ENCODE data around the gene ARHGAP21. TPM values are rescaled to one million over a fixed set of nuclear protein-coding genes. Genes with fewer than 3 reads are reported as not detected.
A peak's percentile ranks its signal among the peaks of the same experiment; 100 is the strongest.
"Not testable (repeated sequence)": the region's sequence is repeated elsewhere in the genome, so short reads cannot be mapped to it uniquely, and the experiment has no call there.

ARHGAP21 gene
- total RNA-seq, 1 experiment from 2014 or later, result 65.7 TPM

DNA sequence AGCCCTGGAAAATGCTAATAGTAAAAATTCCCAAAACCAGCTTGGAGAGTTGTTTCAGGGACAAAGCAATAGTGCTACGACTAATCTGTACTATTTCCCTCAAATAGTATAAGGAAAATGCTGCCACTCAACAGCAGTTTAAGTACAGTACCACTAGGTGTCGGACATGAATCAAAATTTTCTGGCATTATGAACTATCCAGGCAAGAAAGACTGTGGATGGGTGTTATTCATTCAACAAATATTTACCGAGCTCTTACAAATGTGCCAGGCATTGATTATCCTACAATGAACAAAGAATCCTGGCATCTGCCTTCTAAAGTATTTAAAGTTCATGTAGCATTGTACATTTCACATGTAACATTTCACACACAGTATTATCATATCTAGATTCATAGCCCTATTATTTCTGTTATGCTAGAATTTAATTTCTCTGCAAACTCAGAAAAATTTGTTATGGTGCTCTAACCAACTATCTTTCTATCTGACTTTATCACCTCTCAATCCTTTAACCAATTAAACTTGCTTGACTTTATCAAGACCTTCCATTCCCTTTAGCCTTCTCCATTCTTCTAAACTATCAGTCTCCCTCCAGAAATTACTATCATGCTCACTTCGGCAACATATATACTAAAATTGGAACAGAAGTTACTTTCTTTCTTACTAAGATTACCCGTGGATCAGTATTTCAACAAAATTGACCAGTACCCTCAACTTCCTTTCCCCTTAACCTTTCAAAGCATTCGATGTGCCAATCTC lies 80.6 kb downstream of the ARHGAP21 start:
- peak; percentile 77 for DNase-seq (ENCODE audit: low read depth)

DNA sequence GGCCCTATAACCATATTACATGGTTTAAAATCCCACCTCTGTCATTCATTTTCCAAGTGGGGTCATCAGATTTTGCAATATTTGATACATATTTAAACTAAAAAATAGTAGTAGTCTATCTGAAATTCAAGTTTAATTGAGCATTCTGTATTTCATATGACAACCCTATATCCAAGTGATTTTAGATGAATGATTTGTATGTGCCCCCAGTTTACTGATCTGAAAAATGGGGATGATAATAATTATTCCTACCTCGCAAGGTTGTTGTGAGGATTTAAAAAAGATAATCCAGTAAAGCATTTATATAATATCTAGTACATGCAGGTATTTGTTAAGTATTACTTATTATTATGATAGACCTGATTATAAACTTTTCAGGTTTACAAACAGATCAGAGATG lies 84.6 kb downstream of the ARHGAP21 start:
- no peak for DNase-seq (ENCODE audit: low read depth)

DNA sequence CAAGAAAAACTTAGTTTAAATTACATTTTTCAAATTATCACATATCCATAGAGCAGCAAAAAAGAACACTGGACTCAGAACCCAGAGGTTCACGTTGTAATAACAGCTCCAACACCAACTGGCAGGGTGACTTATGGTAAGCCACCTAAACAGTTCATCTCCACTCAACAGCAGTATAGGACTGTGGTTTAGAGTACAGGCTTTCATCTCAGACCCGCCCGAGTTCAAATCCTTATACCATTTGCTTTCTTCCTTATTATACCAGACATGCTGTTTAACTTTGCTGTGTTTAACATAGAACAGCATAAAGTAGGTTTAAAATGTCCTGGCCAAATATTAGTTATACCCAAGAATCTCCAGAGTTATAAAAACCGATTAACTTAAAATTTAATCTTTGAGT lies 97.9 kb downstream of the ARHGAP21 start:
- DNase-seq (ENCODE audit: low read depth), result no peak

DNA sequence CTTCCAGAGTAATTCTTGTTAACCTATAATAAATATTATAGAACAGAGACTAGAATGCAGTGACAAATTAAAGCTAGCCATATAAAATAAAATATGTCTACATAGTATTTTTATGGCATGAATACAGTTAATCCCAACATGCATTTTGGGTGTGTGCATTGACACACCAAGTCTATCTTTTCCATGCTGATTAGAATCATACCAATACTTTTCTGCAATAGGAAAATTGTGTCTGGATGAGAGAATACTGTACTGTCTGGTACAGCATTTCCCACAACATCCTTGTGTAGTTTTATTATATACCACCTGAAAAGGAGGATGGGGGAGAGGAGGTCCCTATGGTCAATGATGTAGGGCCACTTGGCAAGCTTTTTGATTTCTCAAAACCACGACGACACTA lies 100.3 kb downstream of the ARHGAP21 start:
- no peak for DNase-seq (ENCODE audit: low read depth)

DNA sequence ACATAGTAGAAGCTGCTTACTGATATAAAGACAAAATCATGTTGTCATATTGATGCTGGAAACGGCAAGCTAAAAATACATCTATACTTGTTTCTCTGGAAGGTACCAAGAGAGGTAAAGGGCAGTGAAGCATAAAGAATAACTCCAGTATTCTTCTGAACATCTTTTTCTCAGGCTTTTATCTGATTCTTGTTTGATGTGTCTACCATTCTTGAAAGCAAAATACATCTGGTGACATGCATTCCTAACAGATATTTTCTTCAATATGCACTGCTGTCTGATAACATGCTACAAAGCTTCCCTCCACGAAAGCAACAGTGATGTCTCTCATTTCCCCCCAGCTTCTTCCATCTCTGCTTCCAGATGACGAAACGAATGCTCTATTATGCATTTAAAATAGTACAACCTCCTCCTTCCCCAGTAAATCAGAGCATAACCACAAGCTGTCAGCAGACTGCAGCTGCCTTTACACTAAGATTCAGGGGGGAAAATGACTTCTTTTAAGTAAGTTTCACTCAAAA lies 100.8 kb downstream of the ARHGAP21 start:
- peak; percentile 49 for DNase-seq (ENCODE audit: low read depth)

DNA sequence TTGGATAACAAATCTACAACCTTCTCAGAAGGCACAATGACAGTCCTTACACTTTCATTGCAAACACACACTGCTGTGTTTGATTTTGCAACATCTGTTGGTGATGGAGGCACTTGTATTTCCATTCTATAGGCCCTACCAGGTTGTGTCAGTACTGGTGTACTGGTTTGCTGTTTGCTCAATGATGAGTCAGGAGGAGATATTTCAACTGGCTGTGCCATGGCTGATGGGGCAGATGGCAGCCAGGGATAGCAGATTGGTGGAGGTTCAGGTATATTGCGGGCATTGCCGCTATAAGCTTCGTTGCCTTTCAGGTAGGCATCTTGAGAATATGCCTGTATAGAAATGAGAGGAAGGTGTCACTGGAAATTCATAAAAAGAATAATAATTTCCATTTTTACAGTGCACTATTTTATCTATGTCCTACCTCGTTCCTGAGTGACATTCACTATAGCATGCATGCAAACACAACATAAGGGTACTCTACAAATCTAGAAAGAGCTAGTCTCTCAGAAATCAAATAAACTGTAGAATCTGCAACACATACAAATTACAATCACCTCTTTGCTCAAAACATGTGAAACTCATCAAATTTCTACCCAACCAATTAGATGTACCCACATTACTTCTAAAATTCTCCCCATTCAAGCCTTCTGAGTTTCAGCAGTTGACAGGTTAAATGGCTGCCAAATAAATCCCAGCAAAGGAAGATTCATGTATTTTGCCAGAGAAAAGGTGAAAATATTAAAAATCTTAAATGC lies 102.5 kb downstream of the ARHGAP21 start:
- not testable (repeated sequence) for DNase-seq (ENCODE audit: low read depth)

DNA sequence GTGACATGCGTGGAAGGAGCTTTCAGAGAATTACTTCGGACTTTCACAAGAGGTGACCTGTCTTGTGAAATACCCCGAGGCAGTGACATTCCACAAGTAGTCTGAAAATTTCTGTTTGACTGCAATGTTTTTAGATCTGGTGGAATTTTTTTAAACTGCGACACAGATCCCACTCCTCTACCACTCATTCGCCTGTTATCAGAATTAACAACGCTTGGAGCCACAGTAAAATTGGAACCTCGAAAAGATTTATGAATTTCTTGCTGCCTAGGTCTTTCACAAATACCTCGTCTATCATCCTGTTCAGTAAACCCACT lies 103.7 kb downstream of the ARHGAP21 start:
- DNase-seq (ENCODE audit: low read depth), result not testable (repeated sequence)

DNA sequence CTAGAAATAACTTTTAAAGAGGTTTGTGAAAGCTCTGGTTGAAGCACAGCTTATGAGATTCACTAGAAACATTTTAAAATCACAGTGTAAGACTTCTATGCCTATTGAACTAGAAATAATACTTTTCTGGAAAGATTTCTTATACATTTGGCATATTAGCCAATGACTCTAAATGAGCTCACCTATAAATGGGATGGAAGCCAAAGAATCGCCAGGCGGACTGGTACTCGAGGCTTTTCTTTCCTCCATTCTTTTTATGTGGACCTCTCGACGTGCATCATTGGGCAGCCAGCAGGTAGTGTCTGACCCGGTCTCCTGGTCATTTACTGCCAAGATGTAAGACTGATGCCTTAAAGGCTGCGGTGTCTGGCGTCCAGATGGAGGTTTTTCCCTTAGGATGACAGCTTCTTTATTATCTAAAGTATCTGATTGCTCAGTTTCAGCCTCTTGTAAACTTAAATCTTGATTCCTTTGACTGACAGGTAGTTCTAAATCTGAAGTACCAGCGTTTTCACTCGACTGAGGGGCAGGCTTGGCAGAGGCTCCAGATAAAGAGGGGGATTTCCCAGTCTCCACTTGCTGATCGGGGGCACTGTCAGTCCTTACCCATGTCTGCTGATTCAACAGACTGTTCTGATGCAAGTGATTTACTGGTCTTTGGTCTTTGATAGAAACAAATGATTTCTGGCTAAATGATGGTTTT lies 104.2 kb downstream of the ARHGAP21 start:
- DNase-seq (ENCODE audit: low read depth), result not testable (repeated sequence)

DNA sequence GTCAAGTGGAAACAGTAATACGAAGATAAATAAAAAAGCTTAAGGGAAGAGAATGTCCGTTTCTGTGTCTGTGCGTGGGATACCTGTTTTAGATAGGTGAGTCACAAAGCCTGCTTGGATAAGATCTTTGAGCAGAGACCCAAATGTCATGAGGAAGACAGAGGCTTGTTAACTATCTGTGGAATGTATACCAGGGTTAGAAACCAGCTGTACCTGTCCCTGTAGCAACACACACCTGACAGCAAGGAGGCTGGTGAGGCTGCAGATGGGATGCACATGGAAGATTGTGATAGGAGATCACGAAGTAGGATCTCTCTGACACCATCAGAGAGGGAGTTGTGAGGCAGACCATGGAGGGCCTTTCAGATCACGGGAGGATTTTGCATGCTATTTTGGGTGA lies 105.3 kb downstream of the ARHGAP21 start:
- no peak for DNase-seq (ENCODE audit: low read depth)

DNA sequence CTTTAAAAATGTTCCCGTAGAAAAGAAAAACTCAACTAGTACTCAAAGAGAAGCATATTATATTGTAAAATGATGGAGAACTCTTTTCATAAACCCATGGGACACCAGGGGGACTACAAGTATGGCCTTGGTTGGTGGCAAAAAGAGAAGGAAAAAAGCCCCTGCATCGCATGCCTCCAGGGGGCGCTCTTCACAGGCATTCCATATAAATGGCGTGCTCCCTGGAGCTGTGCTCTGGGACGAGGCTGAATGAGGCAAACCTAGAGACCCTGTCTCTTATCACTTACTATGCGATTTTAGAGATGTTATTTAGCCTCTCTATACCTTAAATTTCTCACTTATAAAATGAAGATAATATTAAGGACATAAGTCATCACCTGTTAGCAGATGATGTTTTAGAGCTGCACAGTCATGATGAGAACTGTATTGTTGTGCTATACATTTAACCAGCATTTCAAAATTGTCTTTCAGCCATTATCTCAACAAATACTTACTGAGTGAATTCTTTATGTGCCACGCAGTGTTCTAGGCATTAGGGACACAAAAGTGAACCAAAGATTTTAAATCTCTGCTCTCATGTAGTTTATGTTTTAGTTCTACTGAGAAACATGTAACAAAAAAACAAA lies 105.8 kb downstream of the ARHGAP21 start:
- DNase-seq (ENCODE audit: low read depth), result peak; percentile 53

DNA sequence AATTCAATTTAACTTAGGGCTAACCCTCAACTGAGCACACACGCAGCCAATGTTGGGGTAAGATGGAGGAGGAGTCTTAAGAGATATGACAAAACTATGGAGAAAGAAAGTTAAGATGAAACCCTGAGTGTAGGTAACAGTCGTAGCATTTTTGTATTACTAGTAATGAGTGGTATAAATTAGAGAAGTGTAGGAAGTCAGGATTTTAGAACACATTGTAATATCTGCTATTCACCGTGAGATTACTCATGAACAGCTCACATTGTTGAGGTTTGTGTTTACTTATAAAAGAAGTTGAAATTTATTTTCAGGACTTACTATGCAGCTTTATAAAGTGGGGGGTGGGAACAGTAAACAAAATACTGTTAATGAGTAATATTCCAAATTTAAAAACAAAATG lies 107.2 kb downstream of the ARHGAP21 start:
- peak; percentile 67 for DNase-seq (ENCODE audit: low read depth)

DNA sequence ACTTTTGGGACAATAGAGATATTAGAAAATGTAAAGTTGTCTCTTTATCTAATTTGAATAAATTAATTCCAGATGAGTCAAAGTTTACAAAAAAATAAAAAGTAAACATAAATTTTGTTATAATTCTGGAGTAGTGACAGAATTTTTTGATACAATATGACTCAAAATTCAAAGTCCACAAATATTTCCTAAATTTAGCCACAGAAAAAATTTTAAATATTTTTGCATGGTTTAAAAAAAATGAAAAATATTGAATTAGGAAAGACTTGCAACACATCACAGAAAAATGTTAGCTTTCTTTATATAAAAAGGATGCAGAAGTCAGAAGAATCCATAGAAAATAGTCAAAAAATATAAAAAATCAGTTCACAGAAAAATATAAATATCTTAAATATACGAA lies 117.7 kb downstream of the ARHGAP21 start:
- DNase-seq (ENCODE audit: low read depth), result no peak

DNA sequence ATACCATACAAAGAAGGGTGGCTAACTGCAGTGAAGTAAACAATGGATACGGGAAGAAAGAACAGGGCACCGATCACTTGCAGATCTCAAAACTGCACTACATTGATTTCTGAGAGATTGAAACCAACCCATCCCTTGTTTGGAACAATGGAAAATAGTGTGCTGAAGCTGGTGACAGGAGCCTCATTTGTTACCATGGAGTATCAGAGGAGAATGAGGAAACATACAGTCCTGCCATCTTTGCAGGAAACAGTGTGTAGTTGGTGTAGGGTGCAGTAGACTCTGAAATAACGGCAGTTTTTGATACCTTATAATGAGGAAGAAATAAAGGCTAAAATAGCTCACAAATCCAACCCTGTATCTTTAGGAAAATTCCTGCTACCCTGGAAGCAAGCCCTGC lies 118.5 kb downstream of the ARHGAP21 start:
- DNase-seq (ENCODE audit: low read depth), result no peak

DNA sequence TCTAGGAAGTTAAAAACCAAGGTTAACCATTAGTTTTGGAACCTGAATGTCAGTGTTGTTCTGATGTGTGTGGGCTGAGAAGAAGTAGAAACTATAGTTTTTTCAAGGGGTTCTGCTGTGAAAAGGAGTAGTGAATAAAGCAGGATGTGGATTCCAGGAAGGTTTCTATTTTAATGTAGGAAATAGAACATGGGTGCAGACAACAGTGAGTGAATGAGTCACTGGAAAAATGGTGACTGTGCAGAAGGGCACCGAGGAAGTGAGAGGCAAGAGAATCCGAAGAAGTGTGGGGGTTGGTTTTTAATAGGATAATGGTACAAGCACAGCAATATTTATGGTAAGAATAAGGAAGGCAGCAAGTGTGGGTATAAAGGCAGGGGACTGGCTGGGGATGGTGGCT lies 120.4 kb downstream of the ARHGAP21 start:
- DNase-seq (ENCODE audit: low read depth), result peak; percentile 62

DNA sequence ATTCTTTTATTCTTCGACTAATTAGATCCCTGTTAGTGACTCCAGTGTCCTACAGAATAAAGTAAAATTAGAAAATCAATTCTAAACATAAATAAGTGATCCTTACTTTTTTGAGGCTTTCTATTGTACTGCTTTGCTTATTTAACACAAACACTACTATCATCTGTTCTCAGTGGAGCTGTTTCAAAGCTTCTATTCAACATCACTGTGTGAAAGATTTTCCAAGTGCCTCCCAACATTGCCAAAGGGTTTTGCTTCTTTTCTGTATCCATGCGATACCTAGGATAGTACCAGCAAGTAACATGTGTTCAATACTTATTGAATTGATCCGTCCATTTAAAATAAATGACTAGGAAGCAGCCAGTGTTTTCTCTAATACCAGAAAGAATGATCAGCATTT lies 125.7 kb downstream of the ARHGAP21 start:
- no peak for DNase-seq (ENCODE audit: low read depth)

DNA sequence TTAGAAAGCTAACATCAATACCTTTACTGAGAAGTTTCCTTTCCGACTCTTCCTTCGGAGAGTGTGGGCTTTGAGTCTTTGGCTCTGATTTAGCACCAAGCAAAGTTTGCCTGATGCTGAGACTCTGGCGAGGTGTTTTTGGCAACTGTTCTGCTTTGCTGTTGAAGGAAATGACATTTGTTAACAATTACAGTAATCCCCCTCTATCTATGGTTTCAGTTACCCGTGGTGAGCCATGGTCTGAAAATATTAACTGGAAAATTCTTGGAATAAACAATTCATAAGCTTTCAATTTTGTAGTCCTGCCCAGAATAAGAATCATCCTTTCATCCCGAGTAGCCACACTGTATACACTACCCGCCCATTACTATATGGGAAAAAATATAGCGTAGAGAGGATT lies 126.3 kb downstream of the ARHGAP21 start:
- no peak for DNase-seq (ENCODE audit: low read depth)

DNA sequence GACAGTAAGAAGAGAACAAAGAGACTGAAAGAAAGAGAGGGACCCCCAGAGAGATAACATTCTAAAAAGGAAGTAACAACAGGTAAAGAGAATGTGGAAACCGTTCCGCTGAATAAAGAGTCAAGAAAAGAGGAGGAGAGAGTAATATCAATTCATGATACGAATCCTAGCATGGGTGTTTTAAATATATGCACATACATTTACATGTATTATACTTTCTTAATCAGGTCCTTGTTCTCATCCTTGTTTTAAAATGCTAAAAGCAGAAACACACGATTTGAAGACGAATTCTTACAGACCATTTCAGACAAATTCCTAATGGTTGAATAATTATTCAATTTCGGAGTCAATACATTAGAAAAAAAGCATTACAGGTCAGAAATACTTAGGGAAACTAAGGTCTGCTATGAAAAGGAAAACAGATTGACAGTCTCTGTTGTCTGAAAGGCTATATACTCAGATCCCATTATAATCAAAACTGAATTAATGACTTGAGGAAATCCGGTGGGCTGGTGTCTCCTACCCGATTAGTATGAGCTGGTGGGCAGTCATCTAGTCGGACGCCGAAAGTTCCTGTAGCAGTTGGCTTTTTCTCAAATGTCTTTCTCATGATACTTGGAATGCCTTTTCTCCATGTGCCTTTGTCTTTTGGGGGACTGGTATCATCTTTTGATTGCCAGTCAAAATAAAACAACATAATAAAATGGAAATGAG lies 127.3 kb downstream of the ARHGAP21 start:
- DNase-seq (ENCODE audit: low read depth), result no peak

DNA sequence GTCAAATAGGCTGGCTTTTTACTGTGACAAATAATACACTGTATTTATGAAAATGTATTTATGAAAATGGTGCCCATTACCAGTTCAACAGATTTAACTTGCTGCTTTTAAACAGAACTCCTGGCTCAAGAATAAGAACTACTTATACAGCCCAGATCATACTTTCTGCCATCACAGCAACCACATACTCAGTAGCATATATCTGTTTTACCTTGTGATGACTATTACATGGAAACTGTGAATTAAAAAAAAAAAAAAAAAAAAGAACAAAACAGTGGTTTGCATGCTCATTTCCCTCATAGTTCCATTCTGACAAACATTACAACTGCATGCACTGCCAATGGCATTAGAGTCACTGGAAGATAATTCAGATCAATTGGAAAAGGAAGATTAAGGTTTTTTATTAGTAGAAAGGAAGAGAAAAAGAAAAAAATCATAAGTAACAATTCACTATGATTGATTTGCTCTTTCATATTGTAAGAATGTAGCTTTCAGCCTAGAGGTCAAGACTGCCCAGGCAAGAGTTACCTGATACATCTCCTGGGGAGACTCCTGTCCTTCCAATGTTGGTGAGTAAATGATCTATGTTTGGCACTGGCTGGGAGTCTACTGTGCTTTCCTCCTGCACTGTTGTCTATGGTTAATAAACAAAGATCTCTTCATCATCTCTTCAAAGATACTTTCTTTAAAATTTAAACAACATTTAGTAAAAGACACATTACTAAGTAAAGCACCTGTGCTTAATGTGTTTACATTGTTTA lies 132.8 kb downstream of the ARHGAP21 start:
- no peak for DNase-seq (ENCODE audit: low read depth)

DNA sequence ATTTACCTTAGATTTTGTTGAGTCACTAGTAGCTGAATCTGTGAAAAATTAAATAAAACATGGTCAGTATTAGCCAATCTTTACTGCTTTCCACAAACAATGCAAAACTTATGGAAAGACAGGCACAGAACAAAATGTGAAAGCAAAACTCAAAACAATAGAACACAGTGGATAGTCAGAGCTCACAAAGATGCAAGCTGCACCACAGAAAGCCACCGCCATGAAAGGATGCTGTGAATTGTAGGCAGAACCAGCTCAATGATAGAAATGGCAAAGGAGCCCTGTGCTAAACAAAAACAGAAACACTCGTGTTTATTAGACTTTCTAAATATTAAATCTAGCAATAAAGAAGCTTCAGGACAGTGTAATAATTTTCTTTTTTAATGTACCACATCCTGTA lies 134.4 kb downstream of the ARHGAP21 start:
- no peak for DNase-seq (ENCODE audit: low read depth)

DNA sequence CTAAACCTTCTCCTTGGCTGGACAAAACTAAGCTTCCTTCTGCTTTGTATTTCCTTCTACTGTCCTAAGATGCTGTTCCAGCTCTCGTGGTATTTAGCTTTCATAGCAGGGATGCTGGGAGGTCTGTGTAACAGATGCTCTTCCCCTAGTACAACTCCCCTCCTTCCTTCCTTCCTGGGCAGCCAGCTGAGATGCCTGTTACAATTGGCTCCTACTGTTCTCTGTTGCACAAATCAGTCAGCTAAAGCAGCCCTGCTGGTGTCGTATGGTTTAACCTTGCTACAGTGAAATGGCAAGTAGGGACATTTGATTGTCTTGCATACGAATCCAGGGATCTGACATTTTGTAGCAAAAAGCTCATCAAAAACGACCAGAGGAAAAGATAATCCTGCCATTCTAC lies 143.8 kb downstream of the ARHGAP21 start:
- no peak for DNase-seq (ENCODE audit: low read depth)

DNA sequence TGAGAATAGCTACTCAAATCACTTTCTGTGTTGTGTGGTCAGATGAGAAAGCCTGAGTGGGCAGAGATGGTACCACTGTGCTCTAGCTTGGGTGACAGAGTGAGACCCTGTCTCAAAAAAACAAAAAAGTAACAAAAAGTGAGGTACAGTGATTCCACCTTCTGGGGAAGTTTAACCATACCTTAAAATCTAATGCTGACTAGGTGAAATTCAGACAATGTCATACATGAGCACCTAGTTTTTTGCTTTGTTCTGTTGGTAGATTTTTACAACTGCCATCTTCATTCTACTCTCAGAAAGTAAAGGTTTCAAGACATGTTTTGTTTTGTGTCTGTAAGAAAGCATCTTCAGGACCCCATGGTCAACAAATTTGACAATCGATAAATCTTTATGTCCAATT lies 144.2 kb downstream of the ARHGAP21 start:
- no peak for DNase-seq (ENCODE audit: low read depth)

All from LHCN-M2 (cell line).